ENCODE measurements around the gene CATSPERD.

CATSPERD gene

GRCh38 chr19:5809053-5809452 lies 88.6 kb downstream of the CATSPERD start:
- DNase-seq = peak; percentile 30

- no peak for DNase-seq
Observed at GRCh38 chr19:5809469-5809868, 89.0 kb downstream of the CATSPERD start.

DNA sequence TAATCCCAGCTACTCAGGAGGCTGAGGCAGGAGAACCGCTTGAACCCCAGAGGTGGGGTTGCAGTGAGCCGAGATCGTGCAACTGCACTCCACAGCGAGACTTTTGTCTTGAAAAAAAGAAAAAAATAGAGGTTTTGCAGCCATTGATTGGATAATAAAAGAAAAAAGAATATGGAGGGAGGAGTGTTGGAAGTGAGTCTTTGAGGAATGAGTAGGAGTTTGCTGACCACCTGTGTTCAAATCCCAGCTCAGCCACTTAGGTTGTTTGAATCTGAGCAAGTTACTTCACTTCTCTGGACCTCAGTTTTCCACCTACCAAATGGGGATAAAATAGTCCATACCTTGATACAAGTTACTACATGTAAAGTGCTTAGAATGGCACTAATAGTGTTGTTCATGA lies 90.7 kb downstream of the CATSPERD start:
- no peak for DNase-seq

DNA sequence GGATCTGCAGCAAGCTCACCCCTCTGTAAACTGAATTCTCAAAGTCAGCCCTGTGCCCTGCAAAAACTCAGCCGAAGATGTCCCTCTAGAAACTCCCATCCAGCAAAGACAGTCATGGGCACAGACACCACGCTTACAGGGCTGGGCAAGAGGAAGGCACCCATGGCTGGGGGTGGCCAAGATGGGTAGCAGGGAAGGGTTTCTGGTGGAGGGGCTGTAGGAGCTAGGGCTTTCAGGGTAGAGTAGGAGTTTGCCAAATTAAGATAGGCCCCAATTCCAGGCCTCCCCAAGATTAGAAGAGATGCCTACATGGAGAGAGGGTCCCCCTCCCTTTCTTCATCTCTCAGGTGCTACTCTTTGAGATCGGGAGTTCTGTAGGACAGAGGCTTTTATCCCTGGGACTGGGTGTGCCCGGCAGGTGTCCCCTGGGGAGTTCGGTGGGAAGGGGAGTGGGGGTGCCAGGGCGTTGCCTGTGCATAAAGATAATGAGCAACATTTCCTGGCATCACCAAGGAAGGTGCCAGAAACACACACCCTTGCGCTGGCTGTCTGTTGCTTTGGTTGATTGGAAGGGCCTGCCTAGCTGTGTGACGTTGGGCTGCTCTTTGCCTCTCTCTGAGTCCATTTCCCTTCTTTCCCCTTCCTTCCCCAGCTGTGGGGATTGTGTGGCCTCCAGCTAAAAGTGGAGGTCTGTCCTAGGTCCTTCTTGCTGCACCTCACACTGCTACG lies 93.8 kb downstream of the CATSPERD start:
- DNase-seq = no peak

DNA sequence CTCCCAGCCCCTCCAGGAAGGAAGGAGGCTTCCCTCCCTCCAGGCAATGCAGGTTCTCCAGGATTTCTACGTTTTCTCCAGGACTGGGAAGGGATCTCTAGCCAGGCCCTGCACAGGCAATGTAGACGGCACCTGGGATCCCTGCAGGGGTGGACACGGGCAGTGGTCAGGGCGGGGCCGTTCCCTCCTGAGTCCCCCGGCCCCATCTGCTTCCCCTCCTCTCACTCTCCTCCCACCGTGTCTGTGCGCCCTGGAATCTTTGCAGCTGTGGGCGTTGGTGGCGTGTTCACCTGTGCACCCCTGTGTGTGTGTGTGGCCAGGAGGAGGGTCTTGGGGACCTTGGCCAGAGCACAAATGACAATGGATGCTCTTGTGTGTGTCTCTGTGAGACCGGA lies 94.4 kb downstream of the CATSPERD start:
- no peak for DNase-seq

DNA sequence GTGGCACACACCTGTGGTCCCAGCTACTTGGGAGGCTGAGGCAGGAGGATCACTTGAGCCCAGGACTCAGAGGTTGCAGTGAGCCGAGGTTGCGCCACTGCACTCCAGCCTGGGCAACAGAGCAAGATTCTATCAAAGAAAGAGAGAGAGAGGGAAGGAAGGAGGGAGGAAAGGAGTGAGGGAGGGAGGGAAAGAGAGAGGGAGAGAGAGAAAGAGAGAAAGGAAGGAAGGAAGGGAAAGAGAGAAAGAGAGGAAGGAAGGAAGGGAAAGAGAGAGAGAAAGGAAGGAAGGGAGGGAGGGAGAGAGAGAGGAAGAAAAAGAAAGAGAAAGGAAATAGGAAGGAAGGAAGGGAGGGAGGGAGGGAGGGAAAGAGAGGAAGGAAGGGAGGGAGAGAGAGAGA lies 96.8 kb downstream of the CATSPERD start:
- DNase-seq = no peak

- DNase-seq = no peak
Observed at GRCh38 chr19:5818594-5818993, 98.2 kb downstream of the CATSPERD start.

GRCh38 chr19:5820785-5821184 lies 100.3 kb downstream of the CATSPERD start:
- DNase-seq = no peak

- DNase-seq = no peak
Observed at GRCh38 chr19:5821521-5822180, 101.2 kb downstream of the CATSPERD start.

- DNase-seq = no peak
Observed at GRCh38 chr19:5822181-5822844, 101.9 kb downstream of the CATSPERD start.

GRCh38 chr19:5823579-5824281 lies 103.3 kb downstream of the CATSPERD start:
- no peak for DNase-seq

- DNase-seq = no peak
Observed at GRCh38 chr19:5824751-5825150, 104.3 kb downstream of the CATSPERD start.

GRCh38 chr19:5825178-5825577 lies 104.7 kb downstream of the CATSPERD start:
- no peak for DNase-seq

DNA sequence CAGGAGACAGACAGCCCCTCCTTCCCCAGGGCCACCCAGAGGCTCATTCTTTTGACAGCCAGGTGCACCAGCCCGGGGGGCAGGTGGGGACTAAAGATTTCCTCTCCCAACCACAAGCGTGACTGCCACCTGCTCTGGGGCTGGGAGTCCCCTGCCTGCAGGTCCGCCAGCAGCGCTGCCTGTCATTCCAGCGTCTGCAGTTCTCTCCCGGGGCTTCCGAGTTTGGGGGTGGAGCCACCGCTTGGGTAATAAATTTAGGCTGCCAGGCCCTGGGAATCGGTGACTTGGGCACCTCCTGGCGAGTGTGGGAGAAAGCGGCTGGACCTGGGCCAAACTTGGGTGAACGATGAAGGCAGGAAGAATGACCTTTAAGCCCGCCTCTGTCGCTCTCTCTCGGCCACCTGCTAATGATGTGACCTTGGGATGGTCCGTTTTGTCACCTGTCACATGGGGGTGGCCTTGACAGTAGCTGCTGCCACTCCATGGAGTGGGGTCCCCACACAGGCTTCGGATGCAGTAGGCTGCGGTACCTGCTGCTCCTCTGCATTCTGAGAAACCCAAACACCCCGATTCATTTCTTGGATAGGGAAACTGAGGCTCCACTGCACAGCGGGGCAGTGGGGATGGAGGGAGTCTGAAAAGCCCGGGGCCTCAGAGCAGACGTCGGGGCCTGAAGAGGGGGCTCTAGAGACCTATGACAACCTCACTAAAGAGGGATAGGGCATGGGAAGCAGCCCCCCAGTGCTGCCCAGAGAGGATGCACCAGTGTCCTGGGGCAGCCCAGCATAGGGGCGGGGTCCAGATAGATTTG lies 106.3 kb downstream of the CATSPERD start:
- DNase-seq = no peak

GRCh38 chr19:5827342-5827890 lies 107.0 kb downstream of the CATSPERD start:
- DNase-seq = no peak

GRCh38 chr19:5827891-5828660 lies 107.6 kb downstream of the CATSPERD start:
- peak; percentile 94 for DNase-seq

Data from NK-92 treated with Interleukin-12 subunit alpha and Interleukin-12 subunit beta, amount 100 ng/mL, for 24 hours (cell line).